GM18519 (cell line): ENCODE measurements around the gene ALDH3A1.

Experiments used
- ATAC-seq: cut with Tn5 transposase; IDR thresholded peaks from one replicate; pipeline ENCODE4 v1.9.1; 2021; ENCODE audit warnings: mild to moderate bottlenecking, moderate library complexity; ENCODE audit not compliant: unreplicated experiment, low FRiP score

Gene ALDH3A1

GRCh38 chr17:19742495-19742894 is 5.6 kb downstream of the ALDH3A1 start:
- ATAC-seq, result no peak

- no peak for ATAC-seq
Observed at GRCh38 chr17:19741832-19742457, 6.2 kb downstream of the ALDH3A1 start.

- no peak for ATAC-seq
Observed at GRCh38 chr17:19740933-19741332, 7.2 kb downstream of the ALDH3A1 start.

- ATAC-seq, result no peak
Observed at GRCh38 chr17:19739241-19740201, 8.6 kb downstream of the ALDH3A1 start.

GRCh38 chr17:19738757-19739156 is 9.3 kb downstream of the ALDH3A1 start:
- ATAC-seq, result no peak

GRCh38 chr17:19738073-19738449 is 10.0 kb downstream of the ALDH3A1 start:
- ATAC-seq, result no peak

- no peak for ATAC-seq
Observed at GRCh38 chr17:19737305-19738072, 10.6 kb downstream of the ALDH3A1 start.

GRCh38 chr17:19736071-19736470 is 12.0 kb downstream of the ALDH3A1 start:
- no peak for ATAC-seq

GRCh38 chr17:19733953-19734526 is 14.1 kb downstream of the ALDH3A1 start:
- ATAC-seq, result no peak

- ATAC-seq, result no peak
Observed at GRCh38 chr17:19731626-19732025, 16.5 kb downstream of the ALDH3A1 start.

- ATAC-seq, result no peak
Observed at GRCh38 chr17:19730843-19731242, 17.3 kb downstream of the ALDH3A1 start.

- no peak for ATAC-seq
Observed at GRCh38 chr17:19729900-19730299, 18.2 kb downstream of the ALDH3A1 start.

- no peak for ATAC-seq
Observed at GRCh38 chr17:19728084-19728495, 20.0 kb downstream of the ALDH3A1 start.

GRCh38 chr17:19727501-19728078 is 20.5 kb downstream of the ALDH3A1 start:
- no peak for ATAC-seq

GRCh38 chr17:19726631-19727376 is 21.3 kb downstream of the ALDH3A1 start:
- no peak for ATAC-seq

- ATAC-seq, result no peak
Observed at GRCh38 chr17:19725486-19725885, 22.6 kb downstream of the ALDH3A1 start.

- no peak for ATAC-seq
Observed at GRCh38 chr17:19724501-19725420, 23.3 kb downstream of the ALDH3A1 start.

- ATAC-seq, result no peak
Observed at GRCh38 chr17:19723964-19724363, 24.1 kb downstream of the ALDH3A1 start.
